ENCODE results near the gene ADSL. TPM values are rescaled to one million over a fixed set of nuclear protein-coding genes. Genes with fewer than 3 reads are reported as not detected.

Gene ADSL
- total RNA-seq, 1 donor from 2014 or later = 41.0 TPM

DNA sequence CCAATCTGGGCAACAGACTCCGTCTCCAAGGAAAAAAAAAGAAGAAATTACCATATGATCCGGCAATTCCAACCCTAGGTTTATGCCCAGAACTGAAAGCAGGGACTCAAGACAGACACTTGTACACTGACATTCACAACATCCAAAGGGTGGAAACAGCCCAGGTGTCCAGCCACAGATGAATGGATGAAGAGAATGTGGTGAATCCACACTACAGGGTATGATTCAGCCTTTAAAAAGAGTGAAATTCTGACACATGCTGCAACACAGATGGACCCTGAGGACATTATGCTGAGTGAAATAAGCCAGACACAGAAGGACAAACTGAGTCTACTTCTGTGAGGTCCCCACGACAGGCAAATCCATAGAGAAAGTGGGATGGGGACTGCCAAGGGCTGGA lies 68.0 kb downstream of the ADSL start:
- H3K27me3 ChIP-seq = no peaks in the 10 kb centered on the region
- H3K27ac ChIP-seq = no peak overlapping the region
- TF ChIP-seq POLR2A (IDR thresholded peaks at IDR 0.05) = no peak
- no peak for TF ChIP-seq CTCF (IDR thresholded peaks at IDR 0.05)
- TF ChIP-seq POLR2AphosphoS5 (IDR thresholded peaks at IDR 0.05; ENCODE audit: insufficient read depth in 1 of 2, low read depth in 1 of 2) = no peak
- no peak for DNase-seq (ENCODE audit: extremely low spot score in 2 of 2)
- H3K4me3 ChIP-seq = no peak overlapping the region
- H3K36me3 ChIP-seq = peaks cover 3 to 46% of the 10 kb centered on the region in 2 donors
- intact Hi-C loops (cut with DNase I) = no loop called here
- no peaks in the 10 kb centered on the region for H3K4me1 ChIP-seq
- H3K9me3 ChIP-seq = no peaks in the 10 kb centered on the region

GRCh38 chr22:40414838-40415505 lies 68.7 kb downstream of the ADSL start:
- Histone ChIP-seq H3K4me1 (no peaks in the 10 kb centered on the region), H3K4me3 (no peak overlapping the region), H3K36me3 (peaks cover 0 to 46% of the 10 kb centered on the region in 2 donors), H3K27ac (no peak overlapping the region), H3K9me3 (no peaks in the 10 kb centered on the region), H3K27me3 (no peaks in the 10 kb centered on the region)
- TF ChIP-seq POLR2A (IDR thresholded peaks at IDR 0.05) (no peak), POLR2AphosphoS5 (IDR thresholded peaks at IDR 0.05; ENCODE audit: insufficient read depth in 1 of 2, low read depth in 1 of 2) (no peak), CTCF (IDR thresholded peaks at IDR 0.05) (no peak)
- no peak for DNase-seq (ENCODE audit: extremely low spot score in 2 of 2)
- intact Hi-C loops (cut with DNase I) = no loop called here

DNA sequence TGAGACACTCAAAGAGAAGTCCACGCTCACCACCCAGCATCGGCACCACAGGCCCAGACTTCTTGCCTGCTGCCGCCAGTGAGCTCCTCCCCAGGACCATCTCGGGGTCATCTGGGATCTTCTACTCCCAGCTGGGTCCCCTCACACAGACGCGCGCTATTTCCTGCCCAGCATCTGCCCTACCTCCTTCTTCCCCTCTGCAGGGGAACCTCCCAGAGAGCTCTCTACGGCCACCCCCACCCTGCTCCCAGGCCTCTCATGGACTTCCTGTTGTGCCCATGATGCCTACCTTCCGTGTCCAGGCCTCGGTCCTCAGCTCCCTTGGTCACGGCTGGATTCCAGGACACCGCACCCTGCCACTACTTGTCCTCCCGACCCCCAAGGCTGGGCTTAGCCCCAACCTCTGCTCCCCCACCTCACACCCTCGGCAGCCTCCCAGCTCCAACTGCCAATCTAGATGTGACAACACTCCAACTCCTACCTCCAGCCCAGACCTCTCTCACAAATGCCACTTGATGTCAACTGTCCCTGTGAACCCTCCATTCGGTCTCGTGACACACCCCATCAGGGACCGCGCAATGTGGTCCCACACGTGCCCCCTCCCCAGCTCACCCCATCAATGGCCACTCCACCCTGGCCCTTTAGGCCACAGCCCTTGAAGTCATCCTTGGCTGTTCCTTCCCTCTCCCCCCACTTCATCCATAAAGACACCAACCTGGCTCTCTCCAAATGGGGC lies 69.4 kb downstream of the ADSL start:
- intact Hi-C loops (cut with DNase I) = no loop called here
- H3K27me3 ChIP-seq = no peaks in the 10 kb centered on the region
- H3K4me1 ChIP-seq = no peaks in the 10 kb centered on the region
- no peak for DNase-seq (ENCODE audit: extremely low spot score in 2 of 2)
- TF ChIP-seq POLR2AphosphoS5 (IDR thresholded peaks at IDR 0.05; ENCODE audit: insufficient read depth in 1 of 2, low read depth in 1 of 2) (no peak), CTCF (IDR thresholded peaks at IDR 0.05) (no peak), POLR2A (IDR thresholded peaks at IDR 0.05) (no peak)
- H3K27ac ChIP-seq = no peak overlapping the region
- H3K4me3 ChIP-seq = no peak overlapping the region
- H3K36me3 ChIP-seq = peaks cover 0 to 46% of the 10 kb centered on the region in 2 donors
- H3K9me3 ChIP-seq = no peaks in the 10 kb centered on the region

- no peak overlapping the region for H3K4me3 ChIP-seq
- H3K4me1 ChIP-seq = no peaks in the 10 kb centered on the region
- no peak overlapping the region for H3K27ac ChIP-seq
- no peak for DNase-seq (ENCODE audit: extremely low spot score in 2 of 2)
- no peaks in the 10 kb centered on the region for H3K27me3 ChIP-seq
- peaks cover 0 to 46% of the 10 kb centered on the region in 2 donors for H3K36me3 ChIP-seq
- no peaks in the 10 kb centered on the region for H3K9me3 ChIP-seq
- intact Hi-C loops (cut with DNase I) = no loop called here
- TF ChIP-seq CTCF (IDR thresholded peaks at IDR 0.05) = no peak
- no peak for TF ChIP-seq POLR2AphosphoS5 (IDR thresholded peaks at IDR 0.05; ENCODE audit: insufficient read depth in 1 of 2, low read depth in 1 of 2)
- TF ChIP-seq POLR2A (IDR thresholded peaks at IDR 0.05) = no peak
Measured at GRCh38 chr22:40416267-40416570, 69.9 kb downstream of the ADSL start.

DNA sequence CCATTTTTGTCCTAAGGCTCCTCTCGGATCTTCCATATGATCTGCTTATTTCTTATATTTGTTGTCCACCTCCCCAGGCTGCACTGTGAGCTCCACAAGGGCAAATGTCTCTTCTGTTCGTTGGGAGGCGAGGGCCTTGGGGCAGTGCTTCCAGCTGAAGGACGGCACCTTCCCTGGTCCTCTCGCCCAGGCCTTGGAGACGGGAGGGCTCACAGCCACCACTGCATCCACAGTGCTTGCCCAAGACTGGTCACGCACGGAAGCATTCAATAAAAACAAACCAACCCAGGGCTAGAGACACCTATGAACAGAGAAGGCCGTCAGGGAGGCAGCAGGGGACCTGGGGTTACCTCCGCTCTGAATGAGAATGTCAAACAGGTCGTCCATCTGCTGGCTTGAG lies 70.3 kb downstream of the ADSL start:
- H3K27me3 ChIP-seq = no peaks in the 10 kb centered on the region
- TF ChIP-seq CTCF (IDR thresholded peaks at IDR 0.05) = no peak
- TF ChIP-seq POLR2AphosphoS5 (IDR thresholded peaks at IDR 0.05; ENCODE audit: insufficient read depth in 1 of 2, low read depth in 1 of 2) = no peak
- intact Hi-C loops (cut with DNase I) = no loop called here
- no peak for DNase-seq (ENCODE audit: extremely low spot score in 2 of 2)
- no peak overlapping the region for H3K4me3 ChIP-seq
- peaks cover 0 to 46% of the 10 kb centered on the region in 2 donors for H3K36me3 ChIP-seq
- no peaks in the 10 kb centered on the region for H3K9me3 ChIP-seq
- no peak overlapping the region for H3K27ac ChIP-seq
- H3K4me1 ChIP-seq = no peaks in the 10 kb centered on the region
